ENCODE data around the gene C1QL1.

C1QL1 gene

GRCh38 chr17:44999433-44999832 is 31.3 kb upstream of the C1QL1 start:
- Histone ChIP-seq H2AFZ (ENCODE audit: low read length) (no peak overlapping the region), H3K9ac (ENCODE audit: low read length) (no peak overlapping the region), H3K79me2 (ENCODE audit: insufficient read depth, low read length) (no peaks in the 10 kb centered on the region), H3K36me3 (ENCODE audit: insufficient read depth, low read length) (no peaks in the 10 kb centered on the region; the same call in 1 of the 2 replicates), H3K27ac (ENCODE audit: low read depth, low read length, poor library complexity, severe bottlenecking) (no peak overlapping the region), H4K20me1 (ENCODE audit: insufficient read depth, low read length) (no peaks in the 10 kb centered on the region), H3K9me3 (ENCODE audit: low read length) (peaks cover 7% of the 10 kb centered on the region), H3K27me3 (ENCODE audit: insufficient read depth, low read length) (peaks cover 5% of the 10 kb centered on the region; the same call in 1 of the 2 replicates), H3K9me2 (ENCODE audit: low read depth, low read length) (no peaks in the 10 kb centered on the region), H3K4me3 (ENCODE audit: low read depth, low read length, poor library complexity, severe bottlenecking) (no peak overlapping the region), H3F3A (ENCODE audit: insufficient read depth, low read length) (no peaks in the 10 kb centered on the region), H3K4me2 (ENCODE audit: low read length) (no peak overlapping the region), H3K4me1 (ENCODE audit: insufficient read depth, low read length, severe bottlenecking) (no peaks in the 10 kb centered on the region)
- no peak for TF ChIP-seq EZH2 (IDR thresholded peaks at IDR 0.05; ENCODE audit: borderline replicate concordance, low read length)
- TF ChIP-seq, protein P1, sequence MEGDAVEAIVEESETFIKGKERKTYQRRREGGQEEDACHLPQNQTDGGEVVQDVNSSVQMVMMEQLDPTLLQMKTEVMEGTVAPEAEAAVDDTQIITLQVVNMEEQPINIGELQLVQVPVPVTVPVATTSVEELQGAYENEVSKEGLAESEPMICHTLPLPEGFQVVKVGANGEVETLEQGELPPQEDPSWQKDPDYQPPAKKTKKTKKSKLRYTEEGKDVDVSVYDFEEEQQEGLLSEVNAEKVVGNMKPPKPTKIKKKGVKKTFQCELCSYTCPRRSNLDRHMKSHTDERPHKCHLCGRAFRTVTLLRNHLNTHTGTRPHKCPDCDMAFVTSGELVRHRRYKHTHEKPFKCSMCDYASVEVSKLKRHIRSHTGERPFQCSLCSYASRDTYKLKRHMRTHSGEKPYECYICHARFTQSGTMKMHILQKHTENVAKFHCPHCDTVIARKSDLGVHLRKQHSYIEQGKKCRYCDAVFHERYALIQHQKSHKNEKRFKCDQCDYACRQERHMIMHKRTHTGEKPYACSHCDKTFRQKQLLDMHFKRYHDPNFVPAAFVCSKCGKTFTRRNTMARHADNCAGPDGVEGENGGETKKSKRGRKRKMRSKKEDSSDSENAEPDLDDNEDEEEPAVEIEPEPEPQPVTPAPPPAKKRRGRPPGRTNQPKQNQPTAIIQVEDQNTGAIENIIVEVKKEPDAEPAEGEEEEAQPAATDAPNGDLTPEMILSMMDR (IDR thresholded peaks at IDR 0.05; ENCODE audit: low read length), result no peak

GRCh38 chr17:44998646-44999045 is 30.5 kb upstream of the C1QL1 start:
- peaks cover 7% of the 10 kb centered on the region for H3K9me3 ChIP-seq (ENCODE audit: low read length)
- H3K79me2 ChIP-seq (ENCODE audit: insufficient read depth, low read length), result no peaks in the 10 kb centered on the region
- no peak overlapping the region for H3K4me2 ChIP-seq (ENCODE audit: low read length)
- H3K4me3 ChIP-seq (ENCODE audit: low read depth, low read length, poor library complexity, severe bottlenecking), result no peak overlapping the region
- H3F3A ChIP-seq (ENCODE audit: insufficient read depth, low read length), result no peaks in the 10 kb centered on the region
- H3K4me1 ChIP-seq (ENCODE audit: insufficient read depth, low read length, severe bottlenecking), result no peaks in the 10 kb centered on the region
- H3K9me2 ChIP-seq (ENCODE audit: low read depth, low read length), result no peaks in the 10 kb centered on the region
- peaks cover 5% of the 10 kb centered on the region; the same call in 1 of the 2 replicates for H3K27me3 ChIP-seq (ENCODE audit: insufficient read depth, low read length)
- TF ChIP-seq, protein P1 (IDR thresholded peaks at IDR 0.05; ENCODE audit: low read length), result no peak
- TF ChIP-seq EZH2 (IDR thresholded peaks at IDR 0.05; ENCODE audit: borderline replicate concordance, low read length), result no peak
- H3K27ac ChIP-seq (ENCODE audit: low read depth, low read length, poor library complexity, severe bottlenecking), result no peak overlapping the region
- H3K9ac ChIP-seq (ENCODE audit: low read length), result no peak overlapping the region
- H4K20me1 ChIP-seq (ENCODE audit: insufficient read depth, low read length), result no peaks in the 10 kb centered on the region
- no peak overlapping the region for H2AFZ ChIP-seq (ENCODE audit: low read length)
- H3K36me3 ChIP-seq (ENCODE audit: insufficient read depth, low read length), result no peaks in the 10 kb centered on the region; the same call in 1 of the 2 replicates

GRCh38 chr17:44997733-44998520 is 29.8 kb upstream of the C1QL1 start:
- Histone ChIP-seq H3K4me3 (ENCODE audit: low read depth, low read length, poor library complexity, severe bottlenecking) (no peak overlapping the region), H3K27ac (ENCODE audit: low read depth, low read length, poor library complexity, severe bottlenecking) (no peak overlapping the region)

More at GRCh38 chr17:44997733-44998520, 29.8 kb upstream of the C1QL1 start:
- peaks cover 5% of the 10 kb centered on the region; the same call in 1 of the 2 replicates for H3K27me3 ChIP-seq (ENCODE audit: insufficient read depth, low read length)
- peaks cover 7% of the 10 kb centered on the region for H3K9me3 ChIP-seq (ENCODE audit: low read length)
- no peak overlapping the region for H3K9ac ChIP-seq (ENCODE audit: low read length)
- no peaks in the 10 kb centered on the region for H3K79me2 ChIP-seq (ENCODE audit: insufficient read depth, low read length)
- H3K4me2 ChIP-seq (ENCODE audit: low read length), result no peak overlapping the region
- no peaks in the 10 kb centered on the region for H3K9me2 ChIP-seq (ENCODE audit: low read depth, low read length)
- TF ChIP-seq, protein P1 (IDR thresholded peaks at IDR 0.05; ENCODE audit: low read length), result no peak
- TF ChIP-seq EZH2 (IDR thresholded peaks at IDR 0.05; ENCODE audit: borderline replicate concordance, low read length), result no peak
- H3K4me1 ChIP-seq (ENCODE audit: insufficient read depth, low read length, severe bottlenecking), result no peaks in the 10 kb centered on the region
- H4K20me1 ChIP-seq (ENCODE audit: insufficient read depth, low read length), result no peaks in the 10 kb centered on the region
- H3F3A ChIP-seq (ENCODE audit: insufficient read depth, low read length), result no peaks in the 10 kb centered on the region
- no peak overlapping the region for H2AFZ ChIP-seq (ENCODE audit: low read length)
- H3K36me3 ChIP-seq (ENCODE audit: insufficient read depth, low read length), result no peaks in the 10 kb centered on the region; the same call in 1 of the 2 replicates

Measured in OCI-LY1 (cell line).